Bronchial epithelial cell (primary cell): Measurements from ENCODE around the gene MGP. TPM values are rescaled to one million over a fixed set of nuclear protein-coding genes. Genes with fewer than 3 reads are reported as not detected.
A peak's percentile ranks its signal among the peaks of the same experiment; 100 is the strongest.

ENCODE experiments used
- DNase-seq: peaks from one replicate; pipeline ENCODE4 v3.0.0-alpha.2; 2010; ENCODE audit warnings: low read depth
- FAIRE-seq: peaks from 2 replicates; lab custom pipeline; 2011; peaks lifted over from hg19 to GRCh38; lab: Jason Lieb, UNC
- H3K27me3 ChIP-seq: 2 replicates; pipeline ENCODE4 v1.5.1; 2011; ENCODE audit warnings: low read length; ENCODE audit not compliant: control insufficient read depth, insufficient read depth
- H3K36me3 ChIP-seq: 2 replicates; pipeline ENCODE4 v1.5.1; 2011; ENCODE audit warnings: low read length; ENCODE audit not compliant: control insufficient read depth, insufficient read depth
- H3K4me3 ChIP-seq: 2 replicates; pipeline ENCODE4 v1.5.1; 2011; ENCODE audit warnings: mild to moderate bottlenecking, low read depth, low read length, control low read depth
- CTCF ChIP-seq: IDR thresholded peaks from 2 replicates; pipeline ENCODE4 v1.5.1; 2011; ENCODE audit warnings: mild to moderate bottlenecking, moderate library complexity, low read length, control low read depth, inconsistent platforms; ENCODE audit not compliant: insufficient read depth, severe bottlenecking
- total RNA-seq: library from RNA; depleted of rRNA; stranded (reverse); fragments of >200 nt; gene quantifications from 2 replicates; pipeline ENCODE4 v1.2.1, GENCODE V29; 2014

The MGP gene
- total RNA-seq, 1 donor from 2014 or later, result 0.79 TPM

GRCh38 chr12:14920475-14921126 is 34.9 kb upstream of the MGP start:
- no peaks in the 10 kb centered on the region for H3K27me3 ChIP-seq
- TF ChIP-seq CTCF, result no peak
- H3K4me3 ChIP-seq, result no peak overlapping the region
- no peaks in the 10 kb centered on the region for H3K36me3 ChIP-seq
- DNase-seq (no peak), FAIRE-seq (no peak)

GRCh38 chr12:14919455-14919854 is 33.8 kb upstream of the MGP start:
- TF ChIP-seq CTCF, result no peak
- Histone ChIP-seq H3K4me3 (no peak overlapping the region), H3K27me3 (no peaks in the 10 kb centered on the region), H3K36me3 (no peaks in the 10 kb centered on the region)
- DNase-seq (no peak), FAIRE-seq (no peak)

GRCh38 chr12:14915736-14916135 is 30.1 kb upstream of the MGP start:
- DNase-seq, result no peak
- FAIRE-seq, result no peak
- H3K36me3 ChIP-seq, result no peaks in the 10 kb centered on the region
- no peaks in the 10 kb centered on the region for H3K27me3 ChIP-seq
- TF ChIP-seq CTCF, result no peak
- no peak overlapping the region for H3K4me3 ChIP-seq

GRCh38 chr12:14913381-14913781 is 27.7 kb upstream of the MGP start:
- DNase-seq, result peak; percentile 60
- no peak overlapping the region for H3K4me3 ChIP-seq
- no peak for TF ChIP-seq CTCF
- no peaks in the 10 kb centered on the region for H3K27me3 ChIP-seq
- peak; percentile 87 for FAIRE-seq
- no peaks in the 10 kb centered on the region for H3K36me3 ChIP-seq

- DNase-seq (no peak), FAIRE-seq (no peak)
- H3K4me3 ChIP-seq, result no peak overlapping the region
- H3K36me3 ChIP-seq, result no peaks in the 10 kb centered on the region
- H3K27me3 ChIP-seq, result no peaks in the 10 kb centered on the region
- no peak for TF ChIP-seq CTCF
Measured at GRCh38 chr12:14911131-14911530, 25.5 kb upstream of the MGP start.
